Fibroblast of skin of abdomen (primary cell): ENCODE measurements around the gene DUSP11.
"Not testable (repeated sequence)": the region's sequence is repeated elsewhere in the genome, so short reads cannot be mapped to it uniquely, and the experiment has no call there.

Experiments
- DNase-seq: peaks from one replicate; pipeline ENCODE4 v3.0.0-alpha.2; 2013

The DUSP11 gene

GRCh38 chr2:73772819-73773218 lies 7.1 kb downstream of the DUSP11 start:
- DNase-seq = no peak

GRCh38 chr2:73770725-73771124 lies 9.2 kb downstream of the DUSP11 start:
- no peak for DNase-seq

GRCh38 chr2:73766994-73767393 lies 12.9 kb downstream of the DUSP11 start:
- no peak for DNase-seq

- no peak for DNase-seq
These were observed 13.6 kb downstream of the DUSP11 start for GRCh38 chr2:73766349-73766748.

- DNase-seq = no peak
These were observed 15.0 kb downstream of the DUSP11 start for GRCh38 chr2:73764945-73765344.

- no peak for DNase-seq
These were observed 17.3 kb downstream of the DUSP11 start for GRCh38 chr2:73762571-73762970.

GRCh38 chr2:73759904-73760303 lies 20.0 kb downstream of the DUSP11 start:
- no peak for DNase-seq

- DNase-seq = peak; percentile 54
These were observed 20.6 kb downstream of the DUSP11 start for GRCh38 chr2:73759285-73759764.

- not testable (repeated sequence) for DNase-seq
These were observed 25.6 kb downstream of the DUSP11 start for GRCh38 chr2:73754332-73754731.

GRCh38 chr2:73749314-73749713 lies 30.6 kb downstream of the DUSP11 start:
- no peak for DNase-seq

- no peak for DNase-seq
These were observed 33.1 kb downstream of the DUSP11 start for GRCh38 chr2:73746877-73747208.

GRCh38 chr2:73746015-73746876 lies 33.7 kb downstream of the DUSP11 start:
- DNase-seq = no peak

GRCh38 chr2:73740767-73741166 lies 39.1 kb downstream of the DUSP11 start:
- no peak for DNase-seq

- no peak for DNase-seq
These were observed 40.8 kb downstream of the DUSP11 start for GRCh38 chr2:73739101-73739500.

- peak; percentile 99 for DNase-seq
These were observed 42.8 kb downstream of the DUSP11 start, which contains the start of gene TPRKB for GRCh38 chr2:73736855-73737779. TSS of gene TPRKB (minus strand) at chr2:73737345. CDS start at chr2:73734569, 2,776 bp downstream.

GRCh38 chr2:73736378-73736777 lies 43.5 kb downstream of the DUSP11 start:
- no peak for DNase-seq

- DNase-seq = no peak
These were observed 49.1 kb downstream of the DUSP11 start for GRCh38 chr2:73730810-73731209.

GRCh38 chr2:73728711-73729110 lies 51.2 kb downstream of the DUSP11 start:
- no peak for DNase-seq

GRCh38 chr2:73728043-73728442 lies 51.9 kb downstream of the DUSP11 start:
- DNase-seq = no peak

GRCh38 chr2:73726657-73727056 lies 53.2 kb downstream of the DUSP11 start:
- not testable (repeated sequence) for DNase-seq

GRCh38 chr2:73718851-73719621 lies 60.9 kb downstream of the DUSP11 start:
- DNase-seq = no peak

GRCh38 chr2:73718421-73718820 lies 61.5 kb downstream of the DUSP11 start:
- no peak for DNase-seq
